Ascending aorta (tissue), 2 donors: ENCODE results near the gene FAAP100. TPM values are rescaled to one million over a fixed set of nuclear protein-coding genes. Genes with fewer than 3 reads are reported as not detected.

Experiments used
- DNase-seq, 2 donors: peaks; one replicate each; pipeline ENCODE4 v3.0.0-alpha.2; 2019; ENCODE audit warnings: low spot score in 2 of 2
- H3K27ac ChIP-seq, 2 donors: fragments of 200-600 bp; sonication (generic); one replicate each; pipeline ENCODE4 v1.5.1; 2016 to 2017; ENCODE audit warnings: mild to moderate bottlenecking in 1 of 2
- H3K27me3 ChIP-seq: fragments of 200-600 bp; sonication (generic); one replicate; pipeline ENCODE4 v1.5.1; 2017
- H3K36me3 ChIP-seq, 2 donors: fragments of 200-600 bp; sonication (generic); one replicate each; pipeline ENCODE4 v1.5.1; 2016
- H3K4me1 ChIP-seq, 2 donors: fragments of 200-600 bp; sonication (generic); one replicate each; pipeline ENCODE4 v1.5.1; 2016 to 2017; ENCODE audit warnings: mild to moderate bottlenecking in 1 of 2
- H3K4me3 ChIP-seq, 2 donors: fragments of 200-600 bp; sonication (generic); one replicate each; pipeline ENCODE4 v1.5.1; 2016 to 2017; ENCODE audit warnings: mild to moderate bottlenecking in 1 of 2
- H3K9me3 ChIP-seq, 2 donors: fragments of 200-600 bp; sonication (generic); one replicate each; pipeline ENCODE4 v1.5.1; 2016
- CTCF ChIP-seq, 3 experiments: fragments of 200-600 bp in 2 of 3; fragments of 450-650 bp in 1 of 3; sonication (generic) in 2 of 3; IDR thresholded peaks; one replicate each; pipeline ENCODE4 v1.5.1; 2016 to 2019; ENCODE audit warnings: antibody characterized with exemption in 3 of 3, mild to moderate bottlenecking in 1 of 3, moderate library complexity in 1 of 3
- intact Hi-C: fragments of 100-400 bp; cut with DNase I; formaldehyde crosslinking; loops from one replicate; pipeline ENCODE4 v1.15.1; 2023
- total RNA-seq: library from RNA; depleted of rRNA; stranded (reverse); fragments of >200 nt; gene quantifications from one replicate; pipeline ENCODE4 v1.1.0, GENCODE V29; 2016

The FAAP100 gene
- total RNA-seq, 1 donor from 2014 or later: 75.6 TPM

GRCh38 chr17:81568416-81568815 lies 16.3 kb upstream of the FAAP100 start:
- Histone ChIP-seq H3K36me3 (peaks cover 39 to 52% of the 10 kb centered on the region in 2 donors), H3K27ac (peak overlapping the region; percentile 86 to 93), H3K4me1 (peaks cover 31 to 49% of the 10 kb centered on the region in 2 donors)

DNA sequence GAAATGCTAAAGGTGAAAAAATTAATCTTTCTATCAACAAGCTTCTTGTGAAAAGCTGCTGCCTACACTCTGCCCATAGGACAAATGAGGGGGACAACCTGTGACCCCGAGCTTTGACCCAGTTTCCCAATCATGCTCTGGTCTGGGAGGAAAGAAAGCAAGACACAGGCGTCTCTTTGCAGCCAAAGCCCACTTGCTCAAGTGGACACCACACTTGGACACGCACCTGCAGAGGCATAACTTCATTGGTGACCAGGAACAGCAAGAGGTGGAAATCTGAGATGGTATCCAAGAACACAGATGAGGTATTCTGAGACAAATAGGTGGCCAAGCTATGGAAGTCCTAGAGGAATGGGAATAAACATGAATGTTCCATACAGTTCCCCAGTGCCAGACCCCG lies 15.0 kb upstream of the FAAP100 start:
- intact Hi-C loops: loop anchor here (1.0 to 2.0 kb wide), 2 partner anchors 26 to 52 kb away; no protein-coding TSS in a partner anchor
- Histone ChIP-seq H3K27me3 (no peaks in the 10 kb centered on the region), H3K36me3 (peaks cover 39 to 64% of the 10 kb centered on the region in 2 donors)

More at GRCh38 chr17:81568416-81568815, 16.3 kb upstream of the FAAP100 start:
- intact Hi-C loops: no loop called here
- Histone ChIP-seq H3K9me3 (no peaks in the 10 kb centered on the region), H3K27me3 (no peaks in the 10 kb centered on the region), H3K4me3 (no peak overlapping the region)
- no peak for DNase-seq
- TF ChIP-seq CTCF (IDR thresholded peaks at IDR 0.05): no peak

GRCh38 chr17:81566461-81567126 lies 14.4 kb upstream of the FAAP100 start:
- no peaks in the 10 kb centered on the region for H3K27me3 ChIP-seq
- peaks cover 41 to 62% of the 10 kb centered on the region in 2 donors for H3K36me3 ChIP-seq
- peaks cover 31 to 52% of the 10 kb centered on the region in 2 donors for H3K4me1 ChIP-seq
- H3K9me3 ChIP-seq: no peaks in the 10 kb centered on the region
- H3K27ac ChIP-seq: peak overlapping the region; percentile 86 to 93
- intact Hi-C loops: loop anchor here (1.0 to 2.0 kb wide), 3 partner anchors 13 to 52 kb away; no protein-coding TSS in a partner anchor
- no peak for TF ChIP-seq CTCF (IDR thresholded peaks at IDR 0.05)
- peak overlapping the region; percentile 39 for H3K4me3 ChIP-seq
- DNase-seq: peak in 1 of 2 donors; percentile 93

More for the DNA sequence above, 15.0 kb upstream of the FAAP100 start:
- Histone ChIP-seq H3K9me3 (no peaks in the 10 kb centered on the region), H3K27ac (peak overlapping the region; percentile 86 to 93), H3K4me1 (peaks cover 31 to 52% of the 10 kb centered on the region in 2 donors), H3K4me3 (peak overlapping the region; percentile 39)
- no peak for DNase-seq
- TF ChIP-seq CTCF (IDR thresholded peaks at IDR 0.05): no peak

GRCh38 chr17:81565231-81565630 lies 13.1 kb upstream of the FAAP100 start:
- no peaks in the 10 kb centered on the region for H3K9me3 ChIP-seq
- no peaks in the 10 kb centered on the region for H3K27me3 ChIP-seq
- H3K4me3 ChIP-seq: peak overlapping the region in 1 of 2 donors; percentile 27
- intact Hi-C loops: no loop called here
- DNase-seq: no peak
- TF ChIP-seq CTCF (IDR thresholded peaks at IDR 0.05): no peak
- H3K36me3 ChIP-seq: peaks cover 42 to 62% of the 10 kb centered on the region in 2 donors
- peak overlapping the region; percentile 86 to 93 for H3K27ac ChIP-seq
- H3K4me1 ChIP-seq: peaks cover 31 to 52% of the 10 kb centered on the region in 2 donors

GRCh38 chr17:81564778-81565177 lies 12.6 kb upstream of the FAAP100 start:
- Histone ChIP-seq H3K27me3 (no peaks in the 10 kb centered on the region), H3K36me3 (peaks cover 43 to 62% of the 10 kb centered on the region in 2 donors), H3K4me1 (peaks cover 31 to 52% of the 10 kb centered on the region in 2 donors), H3K27ac (peak overlapping the region; percentile 86 to 93), H3K9me3 (no peaks in the 10 kb centered on the region), H3K4me3 (peak overlapping the region in 1 of 2 donors; percentile 27)
- TF ChIP-seq CTCF (IDR thresholded peaks at IDR 0.05): no peak
- intact Hi-C loops: no loop called here
- DNase-seq: no peak
